Fibroblast of the aortic adventitia (primary cell): Measurements from ENCODE around the gene CHD2. TPM values are rescaled to one million over a fixed set of nuclear protein-coding genes. Genes with fewer than 3 reads are reported as not detected.

Experiments used
- DNase-seq: peaks from one replicate; pipeline ENCODE4 v3.0.0-alpha.2; 2010; ENCODE audit warnings: low read depth
- H3K4me3 ChIP-seq: 2 replicates; pipeline ENCODE4 v1.5.1; 2011; ENCODE audit warnings: low read depth, mild to moderate bottlenecking, control low read depth, low read length, moderate library complexity
- CTCF ChIP-seq: IDR thresholded peaks from 2 replicates; pipeline ENCODE4 v1.5.1; 2011; ENCODE audit warnings: mild to moderate bottlenecking, low read length, control low read depth, inconsistent platforms; ENCODE audit not compliant: insufficient read depth
- total RNA-seq: library from RNA; depleted of rRNA; stranded (reverse); fragments of >200 nt; gene quantifications from 2 replicates; pipeline ENCODE4 v1.2.3, GENCODE V29; 2012; ENCODE audit warnings: low replicate concordance

The CHD2 gene
- total RNA-seq, 1 donor, result 83.7 TPM

DNA sequence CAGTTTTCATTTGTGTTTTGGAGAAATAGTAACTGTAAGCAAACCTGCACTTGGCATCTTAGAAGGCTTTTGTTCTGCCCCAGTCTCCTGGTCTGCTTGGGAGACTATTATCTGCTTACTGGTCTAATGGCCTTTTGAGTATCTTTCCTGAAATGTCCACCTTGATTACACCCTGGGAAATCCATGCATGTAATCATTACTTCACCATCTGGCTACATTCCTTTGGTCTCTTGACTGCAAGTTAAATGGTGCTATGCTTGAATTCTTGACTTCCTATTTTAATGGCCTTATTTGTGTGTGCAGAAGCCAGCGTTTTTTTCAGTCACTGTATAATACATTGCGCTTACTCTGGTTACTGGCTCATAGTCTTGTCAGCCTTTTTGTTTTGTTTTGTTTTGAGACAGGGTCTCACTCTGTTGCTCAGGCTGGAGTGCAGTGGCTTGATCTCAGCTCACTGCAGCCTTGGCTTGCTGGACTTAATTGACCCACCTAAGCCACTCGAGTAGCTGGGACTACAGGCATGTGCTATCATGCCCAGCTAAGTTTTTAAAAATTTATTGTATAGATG is 30.0 kb downstream of the CHD2 start:
- no peak for TF ChIP-seq CTCF
- DNase-seq, result peak; percentile 36
- H3K4me3 ChIP-seq, result no peak overlapping the region

DNA sequence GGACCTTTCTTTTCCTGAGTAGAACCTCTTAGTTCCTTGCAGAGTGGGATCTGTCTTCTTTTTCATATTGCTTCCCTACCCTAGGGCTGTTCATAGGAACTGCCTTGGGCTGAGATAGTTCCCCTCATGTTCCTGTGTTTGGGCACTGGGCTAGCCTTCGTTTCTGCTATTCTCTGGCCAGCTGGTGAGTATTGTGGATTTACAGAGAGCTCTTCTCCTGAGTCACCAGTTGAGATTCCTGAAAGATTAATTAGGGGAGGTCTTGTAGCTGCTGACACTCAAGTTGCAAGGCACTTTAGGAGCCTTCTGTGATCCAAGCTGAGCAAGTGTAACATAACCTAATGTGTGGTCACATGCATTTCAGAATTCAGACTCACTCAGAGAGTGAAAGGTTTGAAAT is 30.7 kb downstream of the CHD2 start:
- no peak overlapping the region for H3K4me3 ChIP-seq
- peak; percentile 65 for DNase-seq
- TF ChIP-seq CTCF, result no peak

- no peak for TF ChIP-seq CTCF
- H3K4me3 ChIP-seq, result no peak overlapping the region
- no peak for DNase-seq
Observed at GRCh38 chr15:92932946-92933649, 33.0 kb downstream of the CHD2 start.

GRCh38 chr15:92933831-92934230 is 33.7 kb downstream of the CHD2 start:
- no peak for DNase-seq
- no peak for TF ChIP-seq CTCF
- H3K4me3 ChIP-seq, result no peak overlapping the region

GRCh38 chr15:92934716-92935115 is 34.6 kb downstream of the CHD2 start:
- no peak overlapping the region for H3K4me3 ChIP-seq
- TF ChIP-seq CTCF, result no peak
- no peak for DNase-seq

- DNase-seq, result no peak
- TF ChIP-seq CTCF, result no peak
- no peak overlapping the region for H3K4me3 ChIP-seq
Observed at GRCh38 chr15:92936138-92936537, 36.0 kb downstream of the CHD2 start.

DNA sequence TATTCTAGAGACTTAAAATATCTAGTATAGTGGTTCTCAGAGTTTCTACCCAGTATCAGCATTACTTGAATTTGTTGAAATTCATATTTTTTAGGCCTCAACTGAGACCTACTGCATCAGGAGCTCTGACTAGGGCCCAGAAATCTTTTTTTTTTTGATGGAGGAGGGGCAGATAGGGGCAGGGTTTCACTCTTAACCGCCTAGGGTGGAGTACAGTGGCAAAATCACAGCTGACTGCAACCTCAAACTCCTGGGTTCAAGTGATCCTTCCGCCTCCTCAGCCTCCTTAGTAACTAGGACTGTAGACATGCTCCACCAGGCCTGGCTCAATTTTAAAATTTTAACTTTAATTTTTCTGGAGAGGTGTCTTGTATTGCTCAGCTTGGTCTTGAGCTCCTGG is 36.6 kb downstream of the CHD2 start:
- no peak overlapping the region for H3K4me3 ChIP-seq
- no peak for TF ChIP-seq CTCF

More for the DNA sequence above, 36.6 kb downstream of the CHD2 start:
- DNase-seq, result no peak
